A549 (cell line): Measurements from ENCODE around the gene NECAB3.

Experiments
- CEBPB ChIP-seq, 2 experiments: fragments of >200 bp in 1 of 2; sonication (Bioruptor Twin) in 1 of 2; formaldehyde crosslinking in 1 of 2; IDR thresholded peaks; 2 replicates each; pipeline ENCODE4 v1.6.1; 2012 to 2016
- KDM1A ChIP-seq: fragments of 200-600 bp; sonication (generic); IDR thresholded peaks from 2 replicates; pipeline ENCODE4 v1.6.1; 2016; ENCODE audit warnings: low read depth, mild to moderate bottlenecking
- MAFK ChIP-seq: fragments of 450-650 bp; IDR thresholded peaks from 2 replicates; pipeline ENCODE4 v1.6.1; 2014; ENCODE audit not compliant: partially characterized antibody
- MYC ChIP-seq: IDR thresholded peaks from 2 replicates; pipeline ENCODE4 v1.6.1; 2012; ENCODE audit warnings: mild to moderate bottlenecking, inconsistent platforms, low read length, improper control_type of control experiment, borderline replicate concordance
- NPAS2 ChIP-seq: fragments of 250-450 bp; sonication (Bioruptor Pico); IDR thresholded peaks from 2 replicates; pipeline ENCODE4 v1.8.0; 2022; ENCODE audit warnings: mild to moderate bottlenecking, moderate library complexity, borderline replicate concordance
- USF2 ChIP-seq: fragments of 450-650 bp; IDR thresholded peaks from 2 replicates; pipeline ENCODE4 v1.6.1; 2014; ENCODE audit warnings: antibody characterized with exemption
- TF ChIP-seq, protein P1 (sequence below): fragments of >200 bp; sonication (Bioruptor Twin); formaldehyde crosslinking; IDR thresholded peaks from 3 replicates; pipeline ENCODE4 v1.5.1; 2016
- TF ChIP-seq, protein P2 (sequence below): fragments of >200 bp; sonication (Bioruptor Twin); formaldehyde crosslinking; IDR thresholded peaks from 3 replicates; pipeline ENCODE4 v1.6.1; 2016

DNA sequence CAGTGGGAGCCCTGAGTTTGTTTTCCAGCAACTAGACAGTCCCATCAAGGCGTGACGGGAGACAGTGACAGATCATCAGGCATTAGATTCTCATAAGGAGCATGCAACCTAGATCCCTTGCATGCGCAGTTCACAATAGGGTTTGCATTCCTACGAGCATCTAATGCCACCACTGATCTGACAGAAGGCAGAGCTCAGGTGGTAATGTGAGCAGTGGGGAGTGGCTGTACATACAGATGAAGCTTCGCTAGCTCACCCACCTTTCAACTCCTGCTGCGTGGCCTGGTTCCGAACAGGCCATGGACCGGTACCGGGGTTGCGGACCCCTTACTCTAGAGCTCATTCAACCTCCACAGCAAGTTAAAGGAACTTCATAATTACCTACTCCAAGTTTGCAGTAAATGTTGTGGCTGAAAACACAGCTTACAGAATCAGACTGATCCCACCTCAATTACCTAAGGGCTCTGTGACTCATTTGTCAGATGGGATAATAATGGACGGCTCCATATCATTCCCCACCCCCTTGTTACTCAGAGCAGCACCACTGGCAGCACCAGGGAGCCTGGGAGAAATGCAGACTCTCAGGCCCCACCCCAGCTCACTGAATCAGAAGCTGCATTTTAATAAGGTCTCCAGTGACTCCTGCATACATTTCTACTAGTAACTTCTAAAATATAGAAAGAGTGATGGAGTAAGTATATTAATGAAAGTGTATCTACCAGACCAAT, 30.1 kb upstream of the NECAB3 start:
- TF ChIP-seq, protein P1, sequence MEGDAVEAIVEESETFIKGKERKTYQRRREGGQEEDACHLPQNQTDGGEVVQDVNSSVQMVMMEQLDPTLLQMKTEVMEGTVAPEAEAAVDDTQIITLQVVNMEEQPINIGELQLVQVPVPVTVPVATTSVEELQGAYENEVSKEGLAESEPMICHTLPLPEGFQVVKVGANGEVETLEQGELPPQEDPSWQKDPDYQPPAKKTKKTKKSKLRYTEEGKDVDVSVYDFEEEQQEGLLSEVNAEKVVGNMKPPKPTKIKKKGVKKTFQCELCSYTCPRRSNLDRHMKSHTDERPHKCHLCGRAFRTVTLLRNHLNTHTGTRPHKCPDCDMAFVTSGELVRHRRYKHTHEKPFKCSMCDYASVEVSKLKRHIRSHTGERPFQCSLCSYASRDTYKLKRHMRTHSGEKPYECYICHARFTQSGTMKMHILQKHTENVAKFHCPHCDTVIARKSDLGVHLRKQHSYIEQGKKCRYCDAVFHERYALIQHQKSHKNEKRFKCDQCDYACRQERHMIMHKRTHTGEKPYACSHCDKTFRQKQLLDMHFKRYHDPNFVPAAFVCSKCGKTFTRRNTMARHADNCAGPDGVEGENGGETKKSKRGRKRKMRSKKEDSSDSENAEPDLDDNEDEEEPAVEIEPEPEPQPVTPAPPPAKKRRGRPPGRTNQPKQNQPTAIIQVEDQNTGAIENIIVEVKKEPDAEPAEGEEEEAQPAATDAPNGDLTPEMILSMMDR: no peak
- TF ChIP-seq MYC: no peak
- TF ChIP-seq USF2: no peak
- TF ChIP-seq NPAS2: no peak
- no peak for TF ChIP-seq KDM1A
- TF ChIP-seq MAFK: no peak
- TF ChIP-seq, protein P2, sequence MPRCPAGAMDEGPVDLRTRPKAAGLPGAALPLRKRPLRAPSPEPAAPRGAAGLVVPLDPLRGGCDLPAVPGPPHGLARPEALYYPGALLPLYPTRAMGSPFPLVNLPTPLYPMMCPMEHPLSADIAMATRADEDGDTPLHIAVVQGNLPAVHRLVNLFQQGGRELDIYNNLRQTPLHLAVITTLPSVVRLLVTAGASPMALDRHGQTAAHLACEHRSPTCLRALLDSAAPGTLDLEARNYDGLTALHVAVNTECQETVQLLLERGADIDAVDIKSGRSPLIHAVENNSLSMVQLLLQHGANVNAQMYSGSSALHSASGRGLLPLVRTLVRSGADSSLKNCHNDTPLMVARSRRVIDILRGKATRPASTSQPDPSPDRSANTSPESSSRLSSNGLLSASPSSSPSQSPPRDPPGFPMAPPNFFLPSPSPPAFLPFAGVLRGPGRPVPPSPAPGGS: no peak
- no peak for TF ChIP-seq CEBPB (IDR thresholded peaks at IDR 0.05)
